Medulla oblongata (tissue), 1 donor: ENCODE measurements around the gene TRMU.

Source experiments
- DNase-seq: peaks from one replicate; pipeline ENCODE4 v3.0.0-alpha.2; 2015; ENCODE audit errors: extremely low spot score

TRMU gene

GRCh38 chr22:46369716-46370583, 34.4 kb downstream of the TRMU start:
- DNase-seq = no peak

- DNase-seq = no peak
These were observed 35.2 kb downstream of the TRMU start for GRCh38 chr22:46370584-46371291.

- no peak for DNase-seq
These were observed 36.2 kb downstream of the TRMU start for GRCh38 chr22:46371623-46372226.

- no peak for DNase-seq
These were observed 37.2 kb downstream of the TRMU start for GRCh38 chr22:46372686-46373085.

- no peak for DNase-seq
These were observed 37.6 kb downstream of the TRMU start for GRCh38 chr22:46373159-46373558.

- DNase-seq = no peak
These were observed 38.6 kb downstream of the TRMU start for GRCh38 chr22:46373921-46374662.

- no peak for DNase-seq
These were observed 39.4 kb downstream of the TRMU start for GRCh38 chr22:46374663-46375474.

- no peak for DNase-seq
These were observed 40.6 kb downstream of the TRMU start for GRCh38 chr22:46376111-46376510.

- DNase-seq = no peak
These were observed 41.5 kb downstream of the TRMU start for GRCh38 chr22:46376908-46377524.

GRCh38 chr22:46377525-46378425, 42.3 kb downstream of the TRMU start:
- DNase-seq = no peak

- no peak for DNase-seq
These were observed 43.0 kb downstream of the TRMU start for GRCh38 chr22:46378426-46379065.

GRCh38 chr22:46379066-46379930, 43.8 kb downstream of the TRMU start:
- DNase-seq = no peak

GRCh38 chr22:46380069-46380468, 44.6 kb downstream of the TRMU start:
- no peak for DNase-seq

GRCh38 chr22:46380581-46380980, 45.1 kb downstream of the TRMU start:
- DNase-seq = no peak

- no peak for DNase-seq
These were observed 45.6 kb downstream of the TRMU start for GRCh38 chr22:46381142-46381541.

GRCh38 chr22:46381731-46382130, 46.2 kb downstream of the TRMU start:
- no peak for DNase-seq

- no peak for DNase-seq
These were observed 47.0 kb downstream of the TRMU start for GRCh38 chr22:46382524-46382923.

GRCh38 chr22:46386312-46386711, 50.8 kb downstream of the TRMU start:
- no peak for DNase-seq
